Measurements from ENCODE around the gene RHBDL1. TPM values are rescaled to one million over a fixed set of nuclear protein-coding genes. Genes with fewer than 3 reads are reported as not detected.

The RHBDL1 gene
- total and polyA plus RNA-seq, 2 experiments from 2014 or later: 0.90 to 2.1 TPM

- no peak for TF ChIP-seq EZH2 (IDR thresholded peaks at IDR 0.05; ENCODE audit: insufficient read depth, poor library complexity, severe bottlenecking)
- Histone ChIP-seq H3K27ac (peak within 1 kb of the TSS; percentile 85), H3K9me2 (ENCODE audit: insufficient read depth) (no peaks in the 10 kb centered on the region), H3F3A (ENCODE audit: insufficient read depth) (peaks cover 9% of the 10 kb centered on the region), H3K4me2 (ENCODE audit: unreplicated experiment) (peak within 1 kb of the TSS; percentile 87), H3K4me1 (ENCODE audit: insufficient read depth) (0 out of 2 replicates have a peak, but pooled peaks cover 3% of the 10 kb centered on the region), H4K20me1 (ENCODE audit: insufficient read depth) (no peaks in the 10 kb centered on the region), H3K36me3 (ENCODE audit: low read depth) (no peaks in the 10 kb centered on the region), H3K9ac (peak within 1 kb of the TSS; percentile 80), H3K27me3 (replicated peaks; ENCODE audit: insufficient read depth) (no peaks in the 10 kb centered on the region), H2AFZ (peak within 1 kb of the TSS; percentile 84), H3K9me3 (ENCODE audit: low read depth) (no peaks in the 10 kb centered on the region), H3K4me3 (peak within 1 kb of the TSS; percentile 90), H3K79me2 (ENCODE audit: insufficient read depth) (peaks cover 14% of the 10 kb centered on the region)
- DNase-seq: peak; percentile 98
- 0 to 1% methylated on average over 79 to 89 of the region's 91 CpGs for WGBS, 2 experiments (ENCODE audit: low coverage in 1 of 2, low lambda C conversion rate in 2 of 2, missing lambda C conversion rate in 2 of 2)
- in situ Hi-C loops (cut with MboI): no loop called here
These were observed 39.0 kb upstream of the RHBDL1 start, which contains the start of gene METTL26 for GRCh38 chr16:636206-637080. Gene METTL26 (minus strand): TSS chr16:636305. CDS start chr16:636290, 15 bp downstream.

DNA sequence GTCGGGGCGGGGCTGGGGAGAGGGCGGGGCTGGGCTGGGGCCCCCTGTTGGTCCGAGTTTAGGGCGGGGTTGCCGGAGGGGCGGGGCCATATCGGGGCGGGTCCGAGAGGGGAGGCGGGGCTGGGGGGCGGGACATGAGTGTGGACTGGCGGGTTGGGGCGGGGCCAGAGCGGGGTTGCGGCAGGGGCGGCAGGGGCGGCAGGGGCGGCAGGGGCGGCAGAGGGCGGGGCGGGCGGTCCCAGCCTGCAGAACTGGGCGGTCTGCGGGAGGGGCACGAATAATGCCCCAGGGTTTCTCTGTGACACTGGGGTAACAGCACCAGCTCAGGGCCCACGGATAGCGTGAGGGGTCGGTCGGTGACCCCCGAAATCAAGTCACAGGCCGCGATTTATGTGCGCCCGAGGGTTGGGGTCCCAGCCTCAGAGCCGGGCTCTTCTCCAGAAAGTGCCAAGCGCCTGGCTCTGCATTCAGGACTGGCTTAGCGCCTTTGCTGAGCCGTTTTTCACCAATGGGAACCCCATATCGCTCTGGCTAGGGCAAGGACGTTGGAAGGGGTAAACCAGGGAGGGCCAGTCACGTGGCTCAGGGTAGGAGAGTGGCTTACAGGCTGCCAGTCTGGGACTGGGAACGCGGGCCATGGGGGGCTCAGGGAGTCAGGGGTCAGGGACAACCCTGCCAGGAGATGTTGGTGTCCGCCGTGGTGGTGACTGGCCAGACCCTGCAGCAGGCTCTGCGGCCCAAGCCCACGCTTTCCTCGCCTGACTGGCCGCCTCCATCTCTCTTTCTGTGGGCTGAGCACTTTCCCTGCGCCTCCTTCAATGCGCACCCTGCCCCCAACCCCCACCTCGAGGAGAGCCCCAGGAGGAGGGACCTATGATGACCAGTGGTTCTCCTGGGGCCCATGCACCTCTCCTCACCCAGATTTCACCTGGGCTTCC is 38.1 kb upstream of the RHBDL1 start:
- Histone ChIP-seq H2AFZ (peak overlapping the region; percentile 84), H3K79me2 (ENCODE audit: insufficient read depth) (peaks cover 14% of the 10 kb centered on the region), H3K27ac (peak overlapping the region; percentile 85), H3K36me3 (ENCODE audit: low read depth) (no peaks in the 10 kb centered on the region), H3F3A (ENCODE audit: insufficient read depth) (peaks cover 9% of the 10 kb centered on the region), H3K9me2 (ENCODE audit: insufficient read depth) (no peaks in the 10 kb centered on the region), H4K20me1 (ENCODE audit: insufficient read depth) (no peaks in the 10 kb centered on the region), H3K9me3 (ENCODE audit: low read depth) (no peaks in the 10 kb centered on the region), H3K4me2 (ENCODE audit: unreplicated experiment) (no peak overlapping the region), H3K27me3 (replicated peaks; ENCODE audit: insufficient read depth) (no peaks in the 10 kb centered on the region), H3K4me1 (ENCODE audit: insufficient read depth) (0 out of 2 replicates have a peak, but pooled peaks cover 3% of the 10 kb centered on the region), H3K9ac (peak overlapping the region; percentile 80), H3K4me3 (peak overlapping the region; percentile 90)
- peak; percentile 94 for DNase-seq
- 22 to 23% methylated on average over 27 to 51 of the region's 53 CpGs for WGBS, 2 experiments (ENCODE audit: low coverage in 1 of 2, low lambda C conversion rate in 2 of 2, missing lambda C conversion rate in 2 of 2)
- in situ Hi-C loops (cut with MboI): no loop called here
- TF ChIP-seq EZH2phosphoT487 (IDR thresholded peaks at IDR 0.05; ENCODE audit: insufficient read depth, low read depth): no peak
- TF ChIP-seq EZH2 (IDR thresholded peaks at IDR 0.05; ENCODE audit: insufficient read depth, poor library complexity, severe bottlenecking): no peak

DNA sequence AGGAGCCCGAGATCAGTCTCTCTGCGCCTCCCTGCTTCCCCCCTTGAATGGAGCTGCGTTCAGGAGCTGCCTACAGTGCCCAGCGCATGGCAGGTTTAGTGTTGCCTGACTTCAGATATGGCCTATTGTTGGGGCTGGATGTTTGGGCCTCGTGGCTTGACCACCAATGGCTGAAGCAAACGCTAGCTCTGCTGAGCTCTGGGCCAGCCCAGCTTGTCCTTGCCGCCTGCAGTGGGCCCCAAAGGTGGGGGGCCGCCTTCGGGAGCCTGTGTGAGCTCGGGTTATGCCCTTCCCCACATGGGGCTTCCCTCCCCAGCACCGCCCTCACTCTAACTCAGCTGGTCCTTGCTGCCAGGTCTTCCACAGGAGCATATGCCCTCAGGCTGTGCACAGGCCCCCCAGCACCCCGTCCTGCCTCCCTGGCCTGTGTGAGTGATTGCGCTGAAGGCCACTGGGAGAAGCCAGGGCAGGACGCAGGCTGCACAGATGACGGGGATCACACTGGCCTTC is 37.4 kb upstream of the RHBDL1 start:
- H3K4me3 ChIP-seq: no peak overlapping the region
- WGBS, 2 experiments (ENCODE audit: low coverage in 1 of 2, low lambda C conversion rate in 2 of 2, missing lambda C conversion rate in 2 of 2): 80 to 83% methylated on average over 15 of the region's 15 CpGs
- H3K9me3 ChIP-seq (ENCODE audit: low read depth): no peaks in the 10 kb centered on the region
- H3K4me1 ChIP-seq (ENCODE audit: insufficient read depth): 0 out of 2 replicates have a peak, but pooled peaks cover 6% of the 10 kb centered on the region
- DNase-seq: no peak
- H3K9ac ChIP-seq: no peak overlapping the region
- no peaks in the 10 kb centered on the region for H4K20me1 ChIP-seq (ENCODE audit: insufficient read depth)
- no peak for TF ChIP-seq EZH2 (IDR thresholded peaks at IDR 0.05; ENCODE audit: insufficient read depth, poor library complexity, severe bottlenecking)
- TF ChIP-seq EZH2phosphoT487 (IDR thresholded peaks at IDR 0.05; ENCODE audit: insufficient read depth, low read depth): no peak
- in situ Hi-C loops (cut with MboI): no loop called here
- H3F3A ChIP-seq (ENCODE audit: insufficient read depth): peaks cover 9% of the 10 kb centered on the region
- H3K9me2 ChIP-seq (ENCODE audit: insufficient read depth): no peaks in the 10 kb centered on the region
- H3K36me3 ChIP-seq (ENCODE audit: low read depth): no peaks in the 10 kb centered on the region
- H3K27me3 ChIP-seq (replicated peaks; ENCODE audit: insufficient read depth): no peaks in the 10 kb centered on the region
- no peak overlapping the region for H3K27ac ChIP-seq
- peaks cover 19% of the 10 kb centered on the region for H3K79me2 ChIP-seq (ENCODE audit: insufficient read depth)
- no peak overlapping the region for H2AFZ ChIP-seq
- no peak overlapping the region for H3K4me2 ChIP-seq (ENCODE audit: unreplicated experiment)

DNA sequence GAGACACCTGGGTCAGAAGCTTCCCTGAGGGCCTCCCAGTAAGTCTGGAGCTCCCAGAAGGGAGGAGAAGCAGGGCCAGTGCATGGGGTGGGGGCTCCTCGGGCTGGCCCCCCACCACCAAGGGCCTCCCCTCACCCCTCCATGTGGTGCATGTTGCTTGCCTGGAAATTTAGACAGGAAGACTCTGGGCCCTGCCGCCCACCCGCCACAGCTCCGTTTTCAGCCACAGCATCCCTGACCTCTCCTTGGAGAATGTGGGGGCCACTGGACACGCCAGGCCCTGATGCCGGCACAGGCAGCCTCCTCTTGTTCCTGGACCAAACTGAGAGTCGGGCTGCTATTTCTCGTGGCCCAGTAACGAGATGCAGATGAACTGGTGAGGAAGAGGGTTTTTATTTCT is 36.6 kb upstream of the RHBDL1 start:
- Histone ChIP-seq H3K79me2 (ENCODE audit: insufficient read depth) (peaks cover 19% of the 10 kb centered on the region), H3K9me2 (ENCODE audit: insufficient read depth) (no peaks in the 10 kb centered on the region), H3K36me3 (ENCODE audit: low read depth) (no peaks in the 10 kb centered on the region), H2AFZ (no peak overlapping the region), H3K4me1 (ENCODE audit: insufficient read depth) (0 out of 2 replicates have a peak, but pooled peaks cover 6% of the 10 kb centered on the region), H3K4me2 (ENCODE audit: unreplicated experiment) (no peak overlapping the region), H3K4me3 (no peak overlapping the region), H3F3A (ENCODE audit: insufficient read depth) (peaks cover 9% of the 10 kb centered on the region), H3K9me3 (ENCODE audit: low read depth) (no peaks in the 10 kb centered on the region), H4K20me1 (ENCODE audit: insufficient read depth) (no peaks in the 10 kb centered on the region), H3K27me3 (replicated peaks; ENCODE audit: insufficient read depth) (no peaks in the 10 kb centered on the region), H3K27ac (no peak overlapping the region), H3K9ac (no peak overlapping the region)
- DNase-seq: no peak
- 56 to 63% methylated on average over 9 of the region's 9 CpGs for WGBS, 2 experiments (ENCODE audit: low coverage in 1 of 2, low lambda C conversion rate in 2 of 2, missing lambda C conversion rate in 2 of 2)
- in situ Hi-C loops (cut with MboI): no loop called here
- TF ChIP-seq EZH2 (IDR thresholded peaks at IDR 0.05; ENCODE audit: insufficient read depth, poor library complexity, severe bottlenecking) (no peak), EZH2phosphoT487 (IDR thresholded peaks at IDR 0.05; ENCODE audit: insufficient read depth, low read depth) (no peak)
